K562 (cell line): ENCODE measurements around the gene XBP1. TPM values are rescaled to one million over a fixed set of nuclear protein-coding genes. Genes with fewer than 3 reads are reported as not detected.

Experiments used
- CHD4 ChIP-seq: fragments of 200-600 bp; sonication (generic); IDR thresholded peaks from 3 replicates; pipeline ENCODE4 v1.6.1; 2012; ENCODE audit warnings: low read depth, mild to moderate bottlenecking, mixed read lengths, low read length, inconsistent platforms; ENCODE audit not compliant: insufficient read depth, insufficient replicate concordance, poor library complexity, severe bottlenecking
- KAT8 ChIP-seq: fragments of 450-650 bp; IDR thresholded peaks from 2 replicates; pipeline ENCODE4 v1.6.1; 2016; ENCODE audit warnings: low read depth, mild to moderate bottlenecking
- MECOM ChIP-seq: fragments of 250-450 bp; sonication (Bioruptor Pico); IDR thresholded peaks from 2 replicates; pipeline ENCODE4 v1.8.0; 2022; ENCODE audit warnings: inconsistent platforms
- MEIS2 ChIP-seq: fragments of 450-650 bp; IDR thresholded peaks from 2 replicates; pipeline ENCODE4 v1.6.1; 2014; ENCODE audit warnings: mild to moderate bottlenecking; ENCODE audit not compliant: partially characterized antibody
- NEUROD1 ChIP-seq: fragments of 150-350 bp; IDR thresholded peaks from 2 replicates; pipeline ENCODE4 v1.6.1; 2014; ENCODE audit warnings: borderline replicate concordance, low read length, low read depth; ENCODE audit not compliant: partially characterized antibody
- NFIC ChIP-seq: fragments of 450-650 bp; IDR thresholded peaks from 2 replicates; pipeline ENCODE4 v1.6.1; 2017; ENCODE audit warnings: mild to moderate bottlenecking, inconsistent platforms
- RNF2 ChIP-seq: sonication (generic); IDR thresholded peaks from 2 replicates; pipeline ENCODE4 v1.6.1; 2016
- SMAD2 ChIP-seq: fragments of 150-350 bp; IDR thresholded peaks from 2 replicates; pipeline ENCODE4 v1.6.1; 2014; ENCODE audit warnings: low read depth, mild to moderate bottlenecking, low read length
- TEAD4 ChIP-seq, 2 experiments: sonication (generic) in 1 of 2; formaldehyde crosslinking in 1 of 2; IDR thresholded peaks; 2 replicates each; pipeline versions ENCODE4 v1.6.1 to v1.8.0; 2012 to 2022; ENCODE audit warnings: borderline replicate concordance in 1 of 2, inconsistent platforms in 1 of 2, low read length in 1 of 2, mild to moderate bottlenecking in 1 of 2, missing genetic modification reagents in 1 of 2
- TGIF2 ChIP-seq: sonication (generic); formaldehyde crosslinking; IDR thresholded peaks from 2 replicates; pipeline ENCODE4 v1.8.1; 2022; ENCODE audit warnings: mild to moderate bottlenecking, missing genetic modification reagents, moderate library complexity
- U2AF2 ChIP-seq: fragments of 200-400 bp; formaldehyde crosslinking; optimal IDR thresholded peaks from 2 replicates; pipeline ENCODE3; 2017; ENCODE audit warnings: low read depth, mild to moderate bottlenecking, low read length
- ZNF12 ChIP-seq: sonication (generic); formaldehyde crosslinking; IDR thresholded peaks from 2 replicates; pipeline ENCODE4 v1.4.0; 2020; ENCODE audit warnings: mild to moderate bottlenecking, missing genetic modification reagents
- ZNF212 ChIP-seq: fragments of 450-650 bp; formaldehyde crosslinking; IDR thresholded peaks from 2 replicates; pipeline ENCODE4 v1.4.0; 2020; ENCODE audit warnings: mild to moderate bottlenecking
- ZNF217 ChIP-seq: sonication (generic); formaldehyde crosslinking; IDR thresholded peaks from 2 replicates; pipeline ENCODE4 v1.8.0; 2022; ENCODE audit warnings: mild to moderate bottlenecking, missing genetic modification reagents
- ZNF354B ChIP-seq: fragments of 250-450 bp; sonication (Bioruptor Pico); IDR thresholded peaks from 2 replicates; pipeline ENCODE4 v1.4.0; 2020
- ZNF696 ChIP-seq: fragments of 250-450 bp; sonication (Bioruptor Pico); conservative IDR thresholded peaks from 2 replicates; pipeline ENCODE4 v1.4.0; 2020; ENCODE audit warnings: mild to moderate bottlenecking, moderate library complexity
- polyA plus RNA-seq, 8 experiments: library from polyadenylated mRNA; depleted of rRNA in 4 of 8; stranded (reverse) in 5 of 8; unstranded in 3 of 8; fragments of >200 nt; fragmentation: Nextera tagmentation in 2 of 8; fragmentation: Illumina TruSeq in 1 of 8; extraction: Ambion mirVana in 2 of 8; extraction: Trizol in 1 of 8; gene quantifications; 2 replicates each; pipeline versions ENCODE4 v1.2.1 to v1.2.3, GENCODE V29; 2011 to 2014; ENCODE audit warnings: inconsistent platforms in 1 of 8, missing spikeins in 1 of 8
- total RNA-seq, 7 experiments: library from RNA; depleted of rRNA in 6 of 7; stranded (reverse); fragments of >200 nt in 6 of 7; fragmentation: Illumina TruSeq in 2 of 7; extraction: Trizol in 2 of 7; gene quantifications; 2 replicates each; pipeline versions ENCODE4 v1.2.1 to v1.2.3, GENCODE V29; 2011 to 2021; ENCODE audit warnings: low replicate concordance in 1 of 7
- TF ChIP-seq, protein P1 (sequence below): fragments of 450-650 bp; conservative IDR thresholded peaks from 2 replicates; pipeline ENCODE4 v1.6.1; 2016; ENCODE audit warnings: missing genetic modification characterization, low read depth, mild to moderate bottlenecking, control low read depth, missing compliant biosample characterization
- TF ChIP-seq, protein P2 (sequence below), 2 experiments: fragments of 450-650 bp in 1 of 2; sonication (generic) in 1 of 2; formaldehyde crosslinking in 1 of 2; IDR thresholded peaks in 1 of 2; conservative IDR thresholded peaks in 1 of 2; 2 replicates each; pipeline versions ENCODE4 v1.6.1 to v1.8.1; 2016 to 2023; ENCODE audit warnings: mild to moderate bottlenecking in 2 of 2, moderate library complexity in 2 of 2, inconsistent platforms in 1 of 2, missing genetic modification reagents in 1 of 2
- TF ChIP-seq, protein P3 (sequence below), 3 experiments: IDR thresholded peaks in 2 of 3; conservative IDR thresholded peaks in 1 of 3; 2 replicates each; pipeline ENCODE4 v1.5.1; 2011 to 2012; ENCODE audit warnings: low read length in 3 of 3, mild to moderate bottlenecking in 3 of 3, control low read depth in 2 of 3, improper control_type of control experiment in 1 of 3, inconsistent platforms in 1 of 3, low read depth in 1 of 3, mixed read lengths in 1 of 3, moderate library complexity in 1 of 3; ENCODE audit not compliant: insufficient read depth in 2 of 3
- TF ChIP-seq, protein P4 (sequence below): sonication (generic); formaldehyde crosslinking; IDR thresholded peaks from 2 replicates; pipeline ENCODE4 v1.8.0; 2022; ENCODE audit warnings: missing genetic modification reagents, mild to moderate bottlenecking, moderate library complexity, borderline replicate concordance

XBP1 gene
- total and polyA plus RNA-seq, 9 of the 15 experiments (the other 6 are each of a cell fraction or from before 2014, with no cell fraction given), result 25.0 to 218 (median 94.6) TPM

DNA sequence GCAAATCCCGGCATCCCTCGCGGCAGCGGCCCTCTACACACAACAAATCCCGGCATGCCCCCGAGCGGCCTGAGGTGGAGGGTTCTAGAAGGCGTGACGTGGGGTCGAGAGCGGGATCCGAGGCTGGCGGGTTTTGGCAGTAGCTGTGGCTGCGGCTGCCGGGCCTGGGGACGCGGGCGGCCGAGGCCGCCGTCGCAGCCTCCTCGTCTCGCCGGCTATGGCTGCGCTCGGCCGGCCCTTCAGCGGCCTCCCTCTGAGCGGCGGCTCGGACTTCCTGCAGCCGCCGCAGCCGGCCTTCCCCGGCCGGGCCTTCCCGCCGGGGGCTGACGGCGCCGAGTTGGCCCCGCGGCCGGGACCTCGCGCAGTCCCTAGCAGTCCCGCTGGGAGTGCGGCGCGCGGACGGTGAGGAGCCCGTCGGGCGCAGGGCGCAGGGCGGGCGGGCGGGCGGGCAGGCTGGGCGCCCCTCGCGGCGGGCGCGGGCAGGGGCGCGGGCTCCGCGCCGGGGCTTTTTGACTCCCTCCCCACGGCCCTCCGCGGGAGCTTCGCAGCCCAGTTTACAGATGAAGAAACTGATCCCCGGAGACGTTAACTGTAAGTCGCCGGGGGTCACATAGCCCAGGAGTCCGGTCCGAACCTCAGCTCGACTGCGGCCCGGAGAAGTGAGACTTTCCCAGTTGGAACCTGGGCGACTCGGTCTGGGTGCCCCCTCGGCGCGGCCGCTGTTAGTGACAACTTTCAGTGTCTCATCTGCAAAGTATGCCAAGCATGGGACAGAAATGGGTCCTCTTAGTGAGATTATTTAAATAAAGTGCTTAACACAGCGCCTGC lies 27.5 kb downstream of the XBP1 start, which contains the start of gene CCDC117 (continued):
- no peak for TF ChIP-seq NEUROD1
- no peak for TF ChIP-seq ZNF696
- no peak for TF ChIP-seq RNF2
- TF ChIP-seq CHD4, result no peak
- TF ChIP-seq TGIF2 (CRISPR knock-in tag), result no peak
- no peak for TF ChIP-seq ZNF217 (CRISPR knock-in tag)
- TF ChIP-seq ZNF354B (CRISPR knock-in tag), result no peak
- TF ChIP-seq KAT8, result no peak
- TF ChIP-seq MEIS2, result no peak
- no peak for TF ChIP-seq SMAD2
- TF ChIP-seq, protein P1, sequence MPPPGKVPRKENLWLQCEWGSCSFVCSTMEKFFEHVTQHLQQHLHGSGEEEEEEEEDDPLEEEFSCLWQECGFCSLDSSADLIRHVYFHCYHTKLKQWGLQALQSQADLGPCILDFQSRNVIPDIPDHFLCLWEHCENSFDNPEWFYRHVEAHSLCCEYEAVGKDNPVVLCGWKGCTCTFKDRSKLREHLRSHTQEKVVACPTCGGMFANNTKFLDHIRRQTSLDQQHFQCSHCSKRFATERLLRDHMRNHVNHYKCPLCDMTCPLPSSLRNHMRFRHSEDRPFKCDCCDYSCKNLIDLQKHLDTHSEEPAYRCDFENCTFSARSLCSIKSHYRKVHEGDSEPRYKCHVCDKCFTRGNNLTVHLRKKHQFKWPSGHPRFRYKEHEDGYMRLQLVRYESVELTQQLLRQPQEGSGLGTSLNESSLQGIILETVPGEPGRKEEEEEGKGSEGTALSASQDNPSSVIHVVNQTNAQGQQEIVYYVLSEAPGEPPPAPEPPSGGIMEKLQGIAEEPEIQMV (tag), result no peak
- TF ChIP-seq, protein P2, sequence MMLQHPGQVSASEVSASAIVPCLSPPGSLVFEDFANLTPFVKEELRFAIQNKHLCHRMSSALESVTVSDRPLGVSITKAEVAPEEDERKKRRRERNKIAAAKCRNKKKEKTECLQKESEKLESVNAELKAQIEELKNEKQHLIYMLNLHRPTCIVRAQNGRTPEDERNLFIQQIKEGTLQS (IDR thresholded peaks at IDR 0.05), result no peak
- TF ChIP-seq, protein P2 (CRISPR knock-in tag; conservative IDR thresholded peaks at IDR 0.05), result no peak
- TF ChIP-seq NFIC, result no peak
- no peak for TF ChIP-seq ZNF212
- TF ChIP-seq, protein P3, sequence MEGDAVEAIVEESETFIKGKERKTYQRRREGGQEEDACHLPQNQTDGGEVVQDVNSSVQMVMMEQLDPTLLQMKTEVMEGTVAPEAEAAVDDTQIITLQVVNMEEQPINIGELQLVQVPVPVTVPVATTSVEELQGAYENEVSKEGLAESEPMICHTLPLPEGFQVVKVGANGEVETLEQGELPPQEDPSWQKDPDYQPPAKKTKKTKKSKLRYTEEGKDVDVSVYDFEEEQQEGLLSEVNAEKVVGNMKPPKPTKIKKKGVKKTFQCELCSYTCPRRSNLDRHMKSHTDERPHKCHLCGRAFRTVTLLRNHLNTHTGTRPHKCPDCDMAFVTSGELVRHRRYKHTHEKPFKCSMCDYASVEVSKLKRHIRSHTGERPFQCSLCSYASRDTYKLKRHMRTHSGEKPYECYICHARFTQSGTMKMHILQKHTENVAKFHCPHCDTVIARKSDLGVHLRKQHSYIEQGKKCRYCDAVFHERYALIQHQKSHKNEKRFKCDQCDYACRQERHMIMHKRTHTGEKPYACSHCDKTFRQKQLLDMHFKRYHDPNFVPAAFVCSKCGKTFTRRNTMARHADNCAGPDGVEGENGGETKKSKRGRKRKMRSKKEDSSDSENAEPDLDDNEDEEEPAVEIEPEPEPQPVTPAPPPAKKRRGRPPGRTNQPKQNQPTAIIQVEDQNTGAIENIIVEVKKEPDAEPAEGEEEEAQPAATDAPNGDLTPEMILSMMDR (IDR thresholded peaks at IDR 0.05 in 2 of 3, conservative IDR thresholded peaks at IDR 0.05 in 1 of 3; ENCODE audit: insufficient read depth in 2 of 3, low read depth in 1 of 3, low read length in 3 of 3), result peak; percentile 15 to 45 (median 17); a peak in 1 of 6 replicates
- no peak for TF ChIP-seq ZNF12
- no peak for TF ChIP-seq U2AF2
- TF ChIP-seq, protein P4, sequence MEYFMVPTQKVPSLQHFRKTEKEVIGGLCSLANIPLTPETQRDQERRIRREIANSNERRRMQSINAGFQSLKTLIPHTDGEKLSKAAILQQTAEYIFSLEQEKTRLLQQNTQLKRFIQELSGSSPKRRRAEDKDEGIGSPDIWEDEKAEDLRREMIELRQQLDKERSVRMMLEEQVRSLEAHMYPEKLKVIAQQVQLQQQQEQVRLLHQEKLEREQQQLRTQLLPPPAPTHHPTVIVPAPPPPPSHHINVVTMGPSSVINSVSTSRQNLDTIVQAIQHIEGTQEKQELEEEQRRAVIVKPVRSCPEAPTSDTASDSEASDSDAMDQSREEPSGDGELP, result peak; percentile 44
- TF ChIP-seq TEAD4 (IDR thresholded peaks at IDR 0.05; ENCODE audit: low read length), result no peak
- no peak for TF ChIP-seq TEAD4 (CRISPR knock-in tag; IDR thresholded peaks at IDR 0.05; ENCODE audit: borderline replicate concordance)
- no peak for TF ChIP-seq MECOM
